Stimulated activated CD8-positive, alpha-beta memory T cell treated with anti-CD3 and anti-CD28 coated beads, Interleukin-7, amount 100 ng/mL, for 48 hours (primary cell): Measurements from ENCODE around the gene MYB.
"Not testable (repeated sequence)": the region's sequence is repeated elsewhere in the genome, so short reads cannot be mapped to it uniquely, and the experiment has no call there.

Experiments used
- DNase-seq, 2 donors: peaks; one replicate each; pipeline ENCODE4 v3.0.0-alpha.2; 2020; ENCODE audit warnings: low read depth in 1 of 2; ENCODE audit errors: extremely low read depth in 1 of 2

Gene MYB

DNA sequence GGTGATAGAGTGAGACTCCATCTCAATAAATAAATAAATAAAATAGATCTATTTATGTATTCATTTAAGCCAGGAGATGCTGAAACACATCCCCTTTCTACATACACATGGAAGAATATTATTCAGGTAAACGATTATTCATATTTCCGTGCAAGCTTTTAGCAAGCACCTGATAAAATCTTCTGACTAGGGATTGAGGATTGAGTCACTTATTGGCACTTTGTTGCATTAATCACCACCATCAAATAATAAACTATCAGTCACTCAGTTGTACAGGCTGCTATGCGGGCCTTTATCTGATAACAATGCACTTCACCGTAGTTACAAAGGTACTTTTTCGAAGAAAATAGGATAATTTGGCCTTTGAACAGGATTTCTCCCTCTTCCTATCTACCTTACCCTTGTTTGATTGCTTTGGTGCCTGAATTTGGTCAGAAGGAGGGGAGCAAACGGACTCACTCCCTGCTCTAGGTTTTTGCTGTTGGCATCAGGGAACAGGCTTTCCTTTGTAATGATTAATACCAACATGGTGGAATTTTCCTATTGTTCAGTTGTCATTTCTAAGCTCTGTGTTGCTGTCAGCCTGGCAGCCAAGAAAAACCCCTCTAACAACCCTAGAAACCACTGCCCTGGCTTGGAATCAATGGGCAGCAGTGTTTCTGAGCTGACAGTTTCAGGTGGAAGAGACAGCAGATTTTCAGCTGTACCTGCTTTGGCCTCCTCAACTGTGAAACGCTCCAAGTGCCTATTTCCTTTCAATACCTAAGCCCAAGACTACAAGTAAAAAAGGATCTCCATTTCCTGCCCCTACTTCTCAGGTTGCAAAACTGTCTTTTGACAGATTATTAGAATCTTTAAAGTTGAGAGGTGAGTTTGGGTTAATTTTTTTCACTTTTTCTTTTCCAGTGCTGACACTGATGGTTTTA, 63.0 kb downstream of the MYB start:
- no peak for DNase-seq

GRCh38 chr6:135244805-135245204, 63.7 kb downstream of the MYB start:
- DNase-seq = no peak

DNA sequence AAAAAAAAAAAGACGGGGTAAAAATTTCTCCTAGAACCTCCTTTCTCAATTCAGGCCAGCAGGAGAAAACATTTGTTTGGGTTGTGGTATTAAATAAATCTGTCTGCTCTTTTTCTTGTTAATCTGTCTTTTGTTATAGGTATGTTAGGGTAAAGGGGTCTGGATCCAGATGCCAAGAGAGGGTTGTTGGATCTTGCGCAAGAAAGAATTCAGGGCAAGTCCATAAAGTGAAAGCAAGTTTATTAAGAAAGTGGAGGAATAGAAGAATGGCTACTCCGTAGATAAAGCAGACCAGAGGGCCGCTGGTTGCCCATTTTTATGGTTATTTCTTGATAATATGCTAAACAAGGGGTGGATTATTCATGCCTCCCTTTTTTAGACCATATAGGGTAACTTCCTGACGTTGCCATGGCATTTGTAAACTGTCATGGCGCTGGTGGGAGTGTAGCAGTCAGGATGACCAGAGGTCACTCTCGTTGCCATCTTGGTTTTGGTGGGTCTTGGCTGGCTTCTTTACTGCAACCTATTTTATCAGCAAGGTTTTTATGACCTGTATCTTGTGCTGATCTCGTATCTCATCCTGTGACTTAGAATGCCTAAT, 65.4 kb downstream of the MYB start:
- DNase-seq = not testable (repeated sequence)

- DNase-seq = no peak
Observed at GRCh38 chr6:135250234-135250633, 69.1 kb downstream of the MYB start.

DNA sequence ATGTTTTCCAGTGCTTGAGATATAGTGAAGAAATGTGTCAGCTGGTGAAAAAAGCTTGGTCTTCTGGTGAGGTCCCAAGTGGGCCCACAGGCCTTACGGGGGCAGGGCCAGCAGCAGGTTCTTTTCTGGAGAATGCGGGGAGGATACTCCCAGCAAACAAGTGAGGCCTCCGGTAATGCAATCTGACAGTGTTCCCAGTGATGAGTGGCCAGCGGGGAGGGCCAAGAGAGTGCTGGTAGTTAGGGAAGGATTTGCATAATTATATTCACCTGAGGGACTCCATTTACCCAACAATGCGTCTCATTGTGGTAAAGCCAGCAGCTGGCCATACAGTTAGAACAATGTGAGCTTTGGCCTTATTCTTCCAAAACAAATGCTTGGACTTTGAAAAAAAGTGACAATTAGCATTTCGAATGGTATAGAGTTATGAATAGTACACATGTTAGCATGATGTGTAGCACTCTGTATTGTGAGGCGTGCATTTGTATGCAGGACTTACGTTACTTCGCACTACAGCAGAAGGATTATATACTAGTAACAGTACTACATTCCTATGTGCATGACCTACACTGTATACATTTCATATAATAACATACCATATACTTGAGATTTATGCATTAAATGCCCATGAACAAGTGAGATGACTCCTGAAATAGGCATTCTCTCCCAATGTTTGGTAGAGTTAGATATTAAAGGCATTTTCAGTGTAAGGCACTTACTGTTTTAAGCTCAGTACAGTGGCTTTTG, 69.8 kb downstream of the MYB start:
- DNase-seq = no peak

GRCh38 chr6:135251498-135252441, 70.7 kb downstream of the MYB start:
- no peak for DNase-seq

DNA sequence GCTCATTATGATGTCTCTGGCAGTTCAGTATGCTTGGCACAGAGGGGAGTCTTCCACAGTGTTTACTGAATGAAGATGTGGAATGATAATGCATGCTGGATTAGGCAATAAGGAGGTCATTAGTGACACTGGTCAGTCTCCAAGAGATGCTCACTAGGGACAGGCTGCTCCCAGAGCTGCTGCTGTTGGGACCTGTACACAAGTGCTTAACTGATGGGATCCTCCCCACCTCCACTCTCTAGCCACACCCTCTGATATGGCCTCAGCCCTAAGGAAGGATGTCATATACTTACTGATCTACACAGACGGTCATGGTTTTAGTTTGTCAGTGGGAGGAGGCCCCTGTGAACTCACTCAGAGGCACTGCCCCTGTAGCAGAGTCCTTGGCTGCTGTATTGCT, 73.4 kb downstream of the MYB start:
- no peak for DNase-seq

GRCh38 chr6:135256866-135257265, 75.8 kb downstream of the MYB start:
- no peak for DNase-seq

DNA sequence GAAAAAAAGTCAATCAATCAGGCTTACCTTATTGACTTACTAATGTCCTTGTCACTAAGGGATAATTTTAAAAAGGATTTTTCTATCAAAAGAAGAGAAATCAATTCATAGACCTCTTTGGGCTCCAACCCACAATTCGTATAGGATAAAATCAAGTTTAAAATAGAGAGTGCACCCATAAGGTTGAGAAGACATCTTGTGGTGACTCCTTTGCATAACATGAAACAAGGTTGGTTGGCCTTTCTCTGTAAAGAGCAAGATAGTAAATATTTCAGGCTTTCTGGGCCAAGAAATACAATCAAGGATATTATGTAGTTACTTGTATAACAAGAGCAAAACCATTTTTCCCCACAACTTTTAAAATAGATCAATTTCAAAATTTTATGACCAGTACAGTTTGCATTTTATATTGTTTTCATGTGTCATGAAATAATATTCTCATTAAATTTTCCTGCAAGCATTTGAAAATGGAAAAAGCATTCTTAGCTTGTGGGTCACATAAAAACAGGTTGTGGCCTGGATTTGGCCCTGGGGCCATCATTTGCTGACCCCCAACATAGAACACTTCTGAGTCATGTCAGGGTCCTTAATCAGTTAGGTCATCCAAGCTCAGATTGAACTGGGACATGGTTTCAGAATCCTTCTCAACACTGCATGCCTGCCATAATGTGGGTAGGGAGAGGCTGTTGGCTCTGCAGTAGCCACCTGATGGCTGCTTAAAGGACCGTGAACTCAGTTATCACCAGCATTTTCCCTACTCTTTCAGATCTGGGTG, 76.7 kb downstream of the MYB start:
- no peak for DNase-seq

DNA sequence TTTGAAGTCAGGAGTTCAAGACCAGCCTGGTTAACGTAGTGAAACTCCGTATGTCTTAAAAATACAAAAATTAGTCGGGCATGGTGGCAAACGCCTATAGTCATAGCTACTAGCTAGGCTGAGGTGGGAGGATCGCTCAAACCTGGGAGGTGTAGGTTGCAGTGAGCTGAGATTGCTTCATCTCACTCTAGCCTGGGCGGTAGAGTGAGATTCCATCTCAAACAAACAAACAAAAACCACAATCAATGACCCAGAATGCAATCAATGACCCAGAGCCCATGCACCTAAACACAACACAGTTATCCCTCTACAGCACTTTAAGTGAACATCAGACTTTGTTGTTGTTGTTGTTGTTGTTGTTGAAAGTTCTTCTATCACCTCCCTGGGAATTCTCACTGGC, 77.9 kb downstream of the MYB start:
- no peak for DNase-seq

GRCh38 chr6:135260612-135261011, 79.5 kb downstream of the MYB start:
- no peak for DNase-seq

DNA sequence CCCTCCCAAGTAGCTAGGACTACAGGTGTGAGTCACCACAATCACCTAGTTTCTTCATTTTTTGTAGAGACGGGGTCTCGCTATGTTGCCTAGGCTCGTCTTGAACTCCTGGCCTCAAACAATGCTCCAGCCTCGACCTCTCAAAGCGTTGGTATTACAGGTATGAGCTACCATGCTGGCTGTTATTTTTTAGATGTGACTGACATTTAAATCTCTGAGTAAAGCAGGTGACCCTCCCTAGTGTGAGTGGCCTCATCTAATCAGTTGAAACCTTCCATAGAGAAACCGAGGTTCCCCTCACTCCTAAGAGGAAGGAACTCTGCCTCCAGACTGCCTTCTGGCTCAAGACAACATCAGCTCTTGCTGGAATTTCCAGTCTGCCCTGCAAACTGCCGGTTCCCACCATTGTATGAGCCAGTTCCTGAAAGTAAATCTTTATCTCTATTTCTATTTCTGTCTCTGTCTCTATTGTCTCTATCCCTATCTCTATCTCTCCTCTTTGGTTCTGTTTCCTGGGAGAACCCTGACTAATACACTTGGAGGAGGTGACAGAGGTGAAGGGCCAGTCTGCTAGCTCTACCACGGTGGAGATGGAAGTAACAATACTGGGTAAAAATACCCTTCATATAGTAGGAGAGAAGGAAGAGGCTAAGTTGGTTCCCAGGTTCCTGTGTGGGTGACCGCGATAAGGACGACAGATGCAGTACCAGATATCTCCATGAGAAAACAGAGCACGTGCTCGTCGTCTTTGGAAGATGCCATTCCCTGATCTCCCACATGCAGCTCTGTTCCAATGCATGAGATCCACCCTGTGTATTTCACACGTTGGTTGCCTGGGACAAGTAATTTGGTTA, 81.0 kb downstream of the MYB start:
- DNase-seq = no peak

GRCh38 chr6:135265278-135265677, 84.2 kb downstream of the MYB start:
- DNase-seq = no peak

GRCh38 chr6:135266675-135267074, 85.6 kb downstream of the MYB start:
- DNase-seq = no peak

DNA sequence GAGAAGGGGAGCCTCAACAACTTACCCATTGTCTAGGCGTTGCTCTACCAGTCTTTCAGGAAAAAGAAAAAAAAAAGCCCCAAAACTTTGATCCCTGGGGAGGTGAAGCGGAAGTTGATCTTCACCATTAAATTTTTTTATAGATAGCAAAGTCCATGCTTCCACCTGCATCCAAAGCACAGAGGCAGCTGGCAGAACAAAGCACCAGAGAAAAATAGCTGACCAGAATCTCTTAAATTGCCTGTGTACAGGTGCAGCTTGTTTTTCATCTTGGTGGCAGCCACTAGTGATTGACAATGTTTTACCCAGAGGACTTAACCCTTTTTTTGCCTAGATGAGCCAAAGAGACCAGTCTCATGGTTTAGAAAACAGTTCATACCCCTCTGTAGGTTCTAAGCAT, 86.0 kb downstream of the MYB start:
- no peak for DNase-seq

DNA sequence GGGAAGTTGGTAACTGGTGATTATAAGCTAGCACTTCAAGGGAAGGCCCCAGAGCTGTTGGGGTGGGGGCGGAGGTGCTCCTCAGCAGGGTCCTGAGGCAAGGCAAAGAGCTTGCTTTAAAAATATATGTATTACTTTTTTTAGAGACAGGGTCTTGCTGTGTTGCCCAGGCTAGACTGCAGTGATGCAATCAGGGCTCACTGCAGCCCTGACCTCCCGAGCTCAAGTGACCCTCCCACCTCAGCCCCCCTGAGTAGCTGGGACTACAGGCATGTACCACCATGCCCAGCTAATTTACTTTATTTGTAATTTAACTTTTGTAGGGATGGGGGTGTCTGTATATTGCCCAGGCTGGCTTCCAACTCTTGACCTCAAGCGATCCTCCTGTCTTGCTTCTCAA, 87.2 kb downstream of the MYB start:
- no peak for DNase-seq

DNA sequence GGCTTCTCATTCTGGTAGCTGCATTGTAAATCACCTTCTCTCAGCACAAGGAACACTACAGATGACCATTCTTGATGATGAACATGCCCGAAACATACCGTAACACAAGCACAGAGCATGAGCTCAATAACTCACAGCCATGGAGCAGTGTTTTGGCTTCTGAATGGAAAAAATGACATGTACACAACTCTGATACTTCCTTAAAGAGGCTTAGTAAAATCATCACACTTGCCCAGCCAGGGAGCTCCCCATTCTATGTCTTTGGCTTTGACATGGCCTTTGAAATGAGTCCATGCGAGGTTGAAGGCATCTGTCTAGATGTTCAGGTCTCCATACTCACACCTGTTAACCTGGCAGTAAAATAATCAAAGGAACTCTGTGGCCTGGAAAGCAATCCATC, 87.6 kb downstream of the MYB start:
- no peak for DNase-seq
